Liver (tissue), 9 donors: ENCODE results near the gene MTOR. TPM values are rescaled to one million over a fixed set of nuclear protein-coding genes. Genes with fewer than 3 reads are reported as not detected.

ENCODE experiments used
- DNase-seq: peaks from one replicate; pipeline ENCODE4 v3.0.0-alpha.2; 2017; ENCODE audit warnings: low spot score
- H3K27ac ChIP-seq, 2 donors: one replicate each; pipeline ENCODE4 v1.7.0; 2013; ENCODE audit warnings: inconsistent platforms in 2 of 2, low read length in 2 of 2, control low read depth in 1 of 2, low read depth in 1 of 2, mild to moderate bottlenecking in 1 of 2
- H3K27me3 ChIP-seq, 4 donors: one replicate each; pipeline versions ENCODE4 v1.6.1 to v1.7.0; 2013; ENCODE audit warnings: low read length in 3 of 4, inconsistent platforms in 1 of 4, mild to moderate bottlenecking in 1 of 4, moderate library complexity in 1 of 4; ENCODE audit not compliant: control insufficient read depth in 4 of 4, insufficient read depth in 4 of 4
- H3K36me3 ChIP-seq, 4 donors: one replicate each; pipeline versions ENCODE4 v1.6.1 to v1.7.0; 2013; ENCODE audit warnings: low read length in 3 of 4, mild to moderate bottlenecking in 3 of 4, low read depth in 1 of 4, moderate library complexity in 1 of 4; ENCODE audit not compliant: control insufficient read depth in 4 of 4, insufficient read depth in 3 of 4
- H3K4me1 ChIP-seq, 4 donors: one replicate each; pipeline versions ENCODE4 v1.6.1 to v1.7.0; 2013; ENCODE audit warnings: low read length in 3 of 4, mild to moderate bottlenecking in 3 of 4, moderate library complexity in 1 of 4; ENCODE audit not compliant: control insufficient read depth in 4 of 4, insufficient read depth in 4 of 4
- H3K4me3 ChIP-seq, 3 donors: one replicate each; pipeline versions ENCODE4 v1.6.1 to v1.7.0; 2013; ENCODE audit warnings: low read length in 3 of 3, control low read depth in 1 of 3, low read depth in 1 of 3, mild to moderate bottlenecking in 1 of 3
- H3K9ac ChIP-seq, 2 donors: one replicate each; pipeline ENCODE4 v1.7.0; 2013; ENCODE audit warnings: low read length in 2 of 2, mild to moderate bottlenecking in 2 of 2, moderate library complexity in 2 of 2, control low read depth in 1 of 2, low read depth in 1 of 2
- H3K9me3 ChIP-seq, 4 donors: one replicate each; pipeline versions ENCODE4 v1.6.1 to v1.7.0; 2013; ENCODE audit warnings: low read length in 3 of 4; ENCODE audit not compliant: control insufficient read depth in 4 of 4
- CTCF ChIP-seq: fragments of 150-350 bp; IDR thresholded peaks from 2 replicates; pipeline ENCODE4 v1.5.1; 2017; ENCODE audit warnings: improper control_type of control experiment, low read depth, low read length; ENCODE audit not compliant: missing input control
- FOXA1 ChIP-seq: IDR thresholded peaks from 2 replicates; pipeline ENCODE4 v1.6.1; 2016; ENCODE audit warnings: antibody characterized with exemption
- FOXA2 ChIP-seq: IDR thresholded peaks from 2 replicates; pipeline ENCODE4 v1.6.1; 2016; ENCODE audit warnings: antibody characterized with exemption
- HNF4G ChIP-seq: IDR thresholded peaks from 2 replicates; pipeline ENCODE4 v1.6.1; 2016; ENCODE audit warnings: antibody characterized with exemption
- JUND ChIP-seq, 2 donors: IDR thresholded peaks; 2 replicates each; pipeline ENCODE4 v1.6.1; 2016; ENCODE audit warnings: antibody characterized with exemption in 2 of 2
- MAX ChIP-seq: IDR thresholded peaks from 2 replicates; pipeline ENCODE4 v1.6.1; 2016; ENCODE audit warnings: antibody characterized with exemption
- NR2F2 ChIP-seq: IDR thresholded peaks from 2 replicates; pipeline ENCODE4 v1.6.1; 2016; ENCODE audit warnings: antibody characterized with exemption
- RAD21 ChIP-seq, 2 donors: IDR thresholded peaks; 2 replicates each; pipeline ENCODE4 v1.6.1; 2016; ENCODE audit warnings: antibody characterized with exemption in 2 of 2, mild to moderate bottlenecking in 2 of 2
- REST ChIP-seq: IDR thresholded peaks from 2 replicates; pipeline ENCODE4 v1.6.1; 2016; ENCODE audit warnings: antibody characterized with exemption, mild to moderate bottlenecking
- RXRA ChIP-seq, 2 donors: IDR thresholded peaks; 2 replicates each; pipeline ENCODE4 v1.6.1; 2017 to 2018; ENCODE audit warnings: antibody characterized with exemption in 2 of 2, mild to moderate bottlenecking in 1 of 2
- TAF1 ChIP-seq: conservative IDR thresholded peaks from 2 replicates; pipeline ENCODE4 v1.6.1; 2016; ENCODE audit warnings: antibody characterized with exemption, mild to moderate bottlenecking
- YY1 ChIP-seq: IDR thresholded peaks from 2 replicates; pipeline ENCODE4 v1.6.1; 2016; ENCODE audit warnings: antibody characterized with exemption, mild to moderate bottlenecking
- WGBS: extraction: QIAGEN DNeasy Blood & Tissue Kit; methylation state at CpG from one replicate; pipeline ENCODE4 v1.1.7; 2013; 5-methylcytosine and 5-hydroxymethylcytosine counted together
- polyA plus RNA-seq, 2 donors: library from polyadenylated mRNA; stranded (reverse) in 1 of 2; unstranded in 1 of 2; fragments of 200-250 nt in 1 of 2; fragments of >200 nt in 1 of 2; fragmentation: Nextera tagmentation in 1 of 2; extraction: Ambion mirVana in 1 of 2; gene quantifications; one replicate each; pipeline versions ENCODE4 v1.2.1 to v1.2.3, GENCODE V29; 2013 to 2015
- total RNA-seq, 2 donors: library from RNA; depleted of rRNA; stranded (reverse); fragments of >200 nt; gene quantifications; one replicate each; pipeline ENCODE4 v1.2.3, GENCODE V29; 2014
- TF ChIP-seq, protein P1 (sequence below): IDR thresholded peaks from 2 replicates; pipeline ENCODE4 v1.6.1; 2016; ENCODE audit warnings: antibody characterized with exemption
- TF ChIP-seq, protein P2 (sequence below): IDR thresholded peaks from 2 replicates; pipeline ENCODE4 v1.6.1; 2016; ENCODE audit warnings: antibody characterized with exemption
- donor health status: healthy.
- donor health status: healthy.
- donor health status: healthy.
- donor health status: healthy.
- donor health status: healthy.

Gene MTOR
- total and polyA plus RNA-seq, 4 donors: 11.6 to 45.0 (median 19.9) TPM

DNA sequence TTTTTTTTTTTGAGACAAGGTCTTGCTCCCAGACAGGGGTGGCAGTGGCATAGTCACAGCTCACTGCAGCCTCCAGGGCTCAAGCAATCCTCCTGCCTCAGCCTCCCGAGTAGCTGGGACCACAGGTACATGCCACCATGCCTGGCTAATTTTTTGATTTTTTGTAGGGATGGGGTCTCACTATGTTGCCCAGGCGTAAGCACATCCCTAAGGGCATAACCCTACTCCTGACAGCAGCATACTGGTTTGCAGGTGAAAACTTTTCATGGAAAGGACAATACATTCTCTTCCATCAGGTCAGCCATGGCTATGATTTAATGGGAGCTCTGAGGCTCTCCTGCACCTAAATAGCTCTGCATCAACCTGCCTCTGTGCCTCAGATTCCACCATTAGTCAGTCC is 40.0 kb upstream of the MTOR start (continued):
- TF ChIP-seq RAD21 (IDR thresholded peaks at IDR 0.05) (no peak), RXRA (IDR thresholded peaks at IDR 0.05) (no peak), YY1 (no peak), FOXA2 (no peak), CTCF (no peak), MAX (no peak)

- no peak for DNase-seq
- 80% methylated on average over 9 of the region's 9 CpGs for whole genome bisulfite sequencing
- no peaks in the 10 kb centered on the region for H3K36me3 ChIP-seq
- H3K27ac ChIP-seq: no peak overlapping the region
- TF ChIP-seq, protein P1, sequence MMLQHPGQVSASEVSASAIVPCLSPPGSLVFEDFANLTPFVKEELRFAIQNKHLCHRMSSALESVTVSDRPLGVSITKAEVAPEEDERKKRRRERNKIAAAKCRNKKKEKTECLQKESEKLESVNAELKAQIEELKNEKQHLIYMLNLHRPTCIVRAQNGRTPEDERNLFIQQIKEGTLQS: no peak
- TF ChIP-seq FOXA2: no peak
- no peak for TF ChIP-seq CTCF
- TF ChIP-seq YY1: no peak
- TF ChIP-seq TAF1: no peak
- TF ChIP-seq MAX: no peak
- TF ChIP-seq NR2F2: no peak
- no peak for TF ChIP-seq RAD21 (IDR thresholded peaks at IDR 0.05)
- TF ChIP-seq HNF4G: no peak
- TF ChIP-seq REST: no peak
- TF ChIP-seq, protein P2, sequence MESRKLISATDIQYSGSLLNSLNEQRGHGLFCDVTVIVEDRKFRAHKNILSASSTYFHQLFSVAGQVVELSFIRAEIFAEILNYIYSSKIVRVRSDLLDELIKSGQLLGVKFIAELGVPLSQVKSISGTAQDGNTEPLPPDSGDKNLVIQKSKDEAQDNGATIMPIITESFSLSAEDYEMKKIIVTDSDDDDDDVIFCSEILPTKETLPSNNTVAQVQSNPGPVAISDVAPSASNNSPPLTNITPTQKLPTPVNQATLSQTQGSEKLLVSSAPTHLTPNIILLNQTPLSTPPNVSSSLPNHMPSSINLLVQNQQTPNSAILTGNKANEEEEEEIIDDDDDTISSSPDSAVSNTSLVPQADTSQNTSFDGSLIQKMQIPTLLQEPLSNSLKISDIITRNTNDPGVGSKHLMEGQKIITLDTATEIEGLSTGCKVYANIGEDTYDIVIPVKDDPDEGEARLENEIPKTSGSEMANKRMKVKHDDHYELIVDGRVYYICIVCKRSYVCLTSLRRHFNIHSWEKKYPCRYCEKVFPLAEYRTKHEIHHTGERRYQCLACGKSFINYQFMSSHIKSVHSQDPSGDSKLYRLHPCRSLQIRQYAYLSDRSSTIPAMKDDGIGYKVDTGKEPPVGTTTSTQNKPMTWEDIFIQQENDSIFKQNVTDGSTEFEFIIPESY: no peak
- TF ChIP-seq JUND (IDR thresholded peaks at IDR 0.05): no peak
- TF ChIP-seq FOXA1: no peak
- H3K27me3 ChIP-seq: no peaks in the 10 kb centered on the region
- H3K9ac ChIP-seq: no peak overlapping the region
- H3K4me3 ChIP-seq: no peak overlapping the region
- no peaks in the 10 kb centered on the region for H3K4me1 ChIP-seq
- H3K9me3 ChIP-seq: no peaks in the 10 kb centered on the region
Measured at GRCh38 chr1:11301601-11302000, 39.2 kb upstream of the MTOR start.
